Calu3 (cell line): ENCODE results near the gene ABCG4. TPM values are rescaled to one million over a fixed set of nuclear protein-coding genes. Genes with fewer than 3 reads are reported as not detected.
"Not testable (repeated sequence)": the region's sequence is repeated elsewhere in the genome, so short reads cannot be mapped to it uniquely, and the experiment has no call there.

Experiments
- BruUV-seq: library from RNA; stranded (reverse); fragments of 400-500 nt; replicated peaks from 2 replicates; lab custom pipeline; 2021; lab: Mats Ljungman, UMichigan
- CTCF ChIA-PET: fragments of 300-600 bp; sonication (Branson Sonifier 250); formaldehyde crosslinking; loops from one replicate; lab custom pipeline; 2022; ENCODE audit warnings: antibody characterized with exemption; lab: Charles Lee
- DNase-seq: peaks from one replicate; pipeline ENCODE4 v3.0.0; 2022
- H3K27ac Mint-ChIP-seq: one replicate; pipeline ENCODE4 v1.8.0; 2022; ENCODE audit warnings: mixed read lengths; ENCODE audit not compliant: unreplicated experiment
- H3K27me3 Mint-ChIP-seq: one replicate; pipeline ENCODE4 v1.8.0; 2022; ENCODE audit warnings: mixed read lengths; ENCODE audit not compliant: unreplicated experiment
- H3K36me3 Mint-ChIP-seq: one replicate; pipeline ENCODE4 v1.8.0; 2022; ENCODE audit warnings: mild to moderate bottlenecking, moderate library complexity, mixed read lengths; ENCODE audit not compliant: insufficient read depth, unreplicated experiment
- H3K4me1 Mint-ChIP-seq: one replicate; pipeline ENCODE4 v1.8.0; 2022; ENCODE audit warnings: mild to moderate bottlenecking, low read depth, mixed read lengths; ENCODE audit not compliant: unreplicated experiment
- H3K4me3 Mint-ChIP-seq: one replicate; pipeline ENCODE4 v1.8.0; 2022; ENCODE audit warnings: mild to moderate bottlenecking, low read depth, moderate library complexity, mixed read lengths; ENCODE audit not compliant: unreplicated experiment
- H3K9me3 Mint-ChIP-seq: one replicate; pipeline ENCODE4 v1.8.0; 2022; ENCODE audit warnings: low read depth, mixed read lengths; ENCODE audit not compliant: unreplicated experiment
- CTCF ChIP-seq: fragments of 200-600 bp; IDR thresholded peaks from one replicate; pipeline ENCODE4 v1.8.0; 2022; ENCODE audit warnings: antibody characterized with exemption; ENCODE audit not compliant: unreplicated experiment
- intact Hi-C: fragments of 100-400 bp; cut with micrococcal nuclease; formaldehyde crosslinking; loops from one replicate; pipeline ENCODE4 v1.10.0; 2022; ENCODE audit not compliant: unreplicated experiment
- total RNA-seq: library from RNA; stranded (reverse); gene quantifications from 2 replicates; pipeline ENCODE4 v1.2.3, GENCODE V29; 2022

Gene ABCG4
- total RNA-seq, 1 experiment from 2014 or later = not detected

- intact Hi-C loops = no loop called here
- DNase-seq = no peak
- CTCF ChIA-PET = interaction anchor here (0.6 kb wide), 1 partner anchor 104 kb away, joined by 5 read pairs; no protein-coding TSS in a partner anchor
- no peak overlapping the region for H3K27ac Mint-ChIP-seq
- H3K9me3 Mint-ChIP-seq = no peaks in the 10 kb centered on the region
- no peak overlapping the region for H3K4me3 Mint-ChIP-seq
- peaks cover 34% of the 10 kb centered on the region for H3K36me3 Mint-ChIP-seq
- BruUV-seq = no TSS peak
- no peaks in the 10 kb centered on the region for H3K27me3 Mint-ChIP-seq
- H3K4me1 Mint-ChIP-seq = peaks cover 21% of the 10 kb centered on the region
- no peak for TF ChIP-seq CTCF
These were observed 22.1 kb upstream of the ABCG4 start for GRCh38 chr11:119126675-119127268.

- DNase-seq = no peak
- no peak overlapping the region for H3K27ac Mint-ChIP-seq
- no TSS peak for BruUV-seq
- H3K9me3 Mint-ChIP-seq = no peaks in the 10 kb centered on the region
- peaks cover 25% of the 10 kb centered on the region for H3K36me3 Mint-ChIP-seq
- H3K4me3 Mint-ChIP-seq = no peak overlapping the region
- CTCF ChIA-PET = no interaction called here
- no peak for TF ChIP-seq CTCF
- H3K4me1 Mint-ChIP-seq = peaks cover 8% of the 10 kb centered on the region
- intact Hi-C loops = no loop called here
- H3K27me3 Mint-ChIP-seq = no peaks in the 10 kb centered on the region
These were observed 18.2 kb upstream of the ABCG4 start for GRCh38 chr11:119130662-119131061.

- peak; percentile 36 for TF ChIP-seq CTCF
- H3K36me3 Mint-ChIP-seq = peaks cover 16% of the 10 kb centered on the region
- intact Hi-C loops = no loop called here
- no peak overlapping the region for H3K4me3 Mint-ChIP-seq
- DNase-seq = peak; percentile 16
- no peaks in the 10 kb centered on the region for H3K9me3 Mint-ChIP-seq
- no peak overlapping the region for H3K27ac Mint-ChIP-seq
- no peaks in the 10 kb centered on the region for H3K4me1 Mint-ChIP-seq
- peaks cover 15% of the 10 kb centered on the region for H3K27me3 Mint-ChIP-seq
- BruUV-seq = no TSS peak
- CTCF ChIA-PET = no interaction called here
These were observed 14.4 kb upstream of the ABCG4 start for GRCh38 chr11:119134389-119134978.

- H3K4me3 Mint-ChIP-seq, intact Hi-C loops, H3K27ac Mint-ChIP-seq, H3K4me1 Mint-ChIP-seq, CTCF ChIA-PET, H3K9me3 Mint-ChIP-seq, DNase-seq, BruUV-seq, H3K36me3 Mint-ChIP-seq: not testable (repeated sequence)
- peaks cover 15% of the 10 kb centered on the region for H3K27me3 Mint-ChIP-seq
These were observed 9.6 kb upstream of the ABCG4 start for GRCh38 chr11:119139276-119139675.
